ENCODE results near the gene HEPACAM. TPM values are rescaled to one million over a fixed set of nuclear protein-coding genes. Genes with fewer than 3 reads are reported as not detected.

The HEPACAM gene
- total RNA-seq, 1 experiment from 2014 or later, result not detected

- Histone ChIP-seq H4K20me1 (ENCODE audit: control insufficient read depth, insufficient read depth, insufficient read length) (no peaks in the 10 kb centered on the region), H3K23ac (ENCODE audit: insufficient read length, low read depth, low read length) (no peak overlapping the region), H3K4me2 (ENCODE audit: insufficient read depth, insufficient read length, low read length) (no peak overlapping the region), H3K23me2 (ENCODE audit: insufficient read length, low read depth, low read length, poor library complexity, severe bottlenecking) (no peaks in the 10 kb centered on the region), H4K8ac (replicated peaks; ENCODE audit: insufficient read length, low read depth, low read length) (no peak overlapping the region), H3K79me1 (ENCODE audit: insufficient read depth, low read depth, low read length, poor library complexity, severe bottlenecking) (no peaks in the 10 kb centered on the region), H2BK5ac (ENCODE audit: insufficient read length, low read length) (no peak overlapping the region), H3K4me1 (ENCODE audit: insufficient read depth, low read length) (no peaks in the 10 kb centered on the region), H3K79me2 (ENCODE audit: insufficient read depth, low read length) (no peaks in the 10 kb centered on the region), H3K4ac (ENCODE audit: low read depth, low read length) (no peak overlapping the region), H3K27ac (ENCODE audit: insufficient read length, low read depth, low read length) (no peak overlapping the region), H3K18ac (ENCODE audit: insufficient read length, low read depth, low read length) (no peak overlapping the region), H4K91ac (ENCODE audit: insufficient read length, low read depth, low read length) (no peak overlapping the region), H3K27me3 (ENCODE audit: insufficient read depth, low read length) (no peaks in the 10 kb centered on the region), H2BK15ac (ENCODE audit: low read depth, low read length) (no peak overlapping the region), H3T11ph (ENCODE audit: low read length) (no peak overlapping the region), H2AFZ (ENCODE audit: low read length) (no peak overlapping the region), H2BK12ac (ENCODE audit: insufficient read length, low read depth, low read length) (no peak overlapping the region), H2BK20ac (ENCODE audit: low read depth, low read length, poor library complexity, severe bottlenecking) (no peak overlapping the region), H3K14ac (ENCODE audit: insufficient read depth, low read length) (no peak overlapping the region), H2BK120ac (ENCODE audit: low read depth, low read length, poor library complexity, severe bottlenecking) (no peak overlapping the region), H2AK5ac (ENCODE audit: insufficient read length, low read length) (no peak overlapping the region), H3K9ac (ENCODE audit: extremely low read depth, insufficient read length, low read length) (no peak overlapping the region), H3K9me3 (ENCODE audit: control insufficient read depth, low read depth, low read length) (no peaks in the 10 kb centered on the region), H3K56ac (ENCODE audit: insufficient read length, low read depth, low read length) (no peak overlapping the region), H4K5ac (ENCODE audit: insufficient read length, low read depth, low read length) (no peak overlapping the region)
- Mint-ChIP-seq H3K27me3 (ENCODE audit: low read depth) (peaks cover 35% of the 10 kb centered on the region), H3K9me3 (peaks cover 0 to 7% of the 10 kb centered on the region in 2 experiments; a peak in 2 of 5 replicates), H3K4me1 (0 out of 4 replicates have a peak, but pooled peaks cover 0 to 2% of the 10 kb centered on the region in 2 experiments), H3K36me3 (ENCODE audit: insufficient read depth in 1 of 3, low read depth in 3 of 3) (no peaks in the 10 kb centered on the region), H3K27ac (no peak overlapping the region), H3K4me3 (no peak overlapping the region)
- no CpG with 5 or more reads among the region's 6 CpGs for WGBS (ENCODE audit: extremely low coverage, insufficient read length, low lambda C conversion rate)
- DNase-seq, result no peak
- TF ChIP-seq, protein P1, sequence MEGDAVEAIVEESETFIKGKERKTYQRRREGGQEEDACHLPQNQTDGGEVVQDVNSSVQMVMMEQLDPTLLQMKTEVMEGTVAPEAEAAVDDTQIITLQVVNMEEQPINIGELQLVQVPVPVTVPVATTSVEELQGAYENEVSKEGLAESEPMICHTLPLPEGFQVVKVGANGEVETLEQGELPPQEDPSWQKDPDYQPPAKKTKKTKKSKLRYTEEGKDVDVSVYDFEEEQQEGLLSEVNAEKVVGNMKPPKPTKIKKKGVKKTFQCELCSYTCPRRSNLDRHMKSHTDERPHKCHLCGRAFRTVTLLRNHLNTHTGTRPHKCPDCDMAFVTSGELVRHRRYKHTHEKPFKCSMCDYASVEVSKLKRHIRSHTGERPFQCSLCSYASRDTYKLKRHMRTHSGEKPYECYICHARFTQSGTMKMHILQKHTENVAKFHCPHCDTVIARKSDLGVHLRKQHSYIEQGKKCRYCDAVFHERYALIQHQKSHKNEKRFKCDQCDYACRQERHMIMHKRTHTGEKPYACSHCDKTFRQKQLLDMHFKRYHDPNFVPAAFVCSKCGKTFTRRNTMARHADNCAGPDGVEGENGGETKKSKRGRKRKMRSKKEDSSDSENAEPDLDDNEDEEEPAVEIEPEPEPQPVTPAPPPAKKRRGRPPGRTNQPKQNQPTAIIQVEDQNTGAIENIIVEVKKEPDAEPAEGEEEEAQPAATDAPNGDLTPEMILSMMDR (conservative IDR thresholded peaks at IDR 0.05), result no peak
Measured at GRCh38 chr11:124945826-124946225, 10.0 kb upstream of the HEPACAM start.

Data from H9 (cell line).